Measurements from ENCODE around the gene STAMBPL1. TPM values are rescaled to one million over a fixed set of nuclear protein-coding genes. Genes with fewer than 3 reads are reported as not detected.
A peak's percentile ranks its signal among the peaks of the same experiment; 100 is the strongest.

The STAMBPL1 gene
- polyA plus RNA-seq, 1 of the 3 experiments (the other 2 are of a cell fraction), result 25.1 TPM

DNA sequence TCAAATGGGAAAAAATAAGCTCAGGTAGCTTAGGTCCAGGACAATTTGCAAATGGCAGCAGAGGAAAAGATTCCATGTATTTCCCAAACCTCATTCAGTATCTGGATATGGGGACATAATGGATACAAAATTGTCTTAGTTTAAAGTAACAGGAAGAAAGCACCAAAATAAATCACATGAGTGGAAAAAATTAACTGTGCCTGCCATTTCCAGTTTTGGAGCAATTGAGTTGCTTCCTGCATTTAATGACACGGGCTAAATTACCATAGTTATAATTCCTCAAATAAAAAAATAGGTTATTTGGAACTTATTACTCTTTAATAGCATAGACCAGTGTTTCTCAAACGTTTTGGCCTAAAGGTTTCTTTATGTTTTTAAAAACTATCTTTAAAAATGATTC is 6.3 kb upstream of the STAMBPL1 start:
- Histone ChIP-seq H3K36me3 (replicated peaks in 1 of 2; ENCODE audit: control insufficient read depth in 1 of 2, insufficient read depth in 2 of 2, low read length in 1 of 2) (no peaks in the 10 kb centered on the region), H3K27ac (ENCODE audit: low read depth in 2 of 2, low read length in 1 of 2) (no peak overlapping the region), H3K4me3 (ENCODE audit: low read depth in 2 of 2, low read length in 1 of 2) (no peak overlapping the region), H3K27me3 (ENCODE audit: insufficient read depth) (no peaks in the 10 kb centered on the region), H3K4me1 (ENCODE audit: control insufficient read depth in 1 of 2, insufficient read depth in 2 of 2, low read depth in 1 of 2, low read length in 1 of 2) (peaks cover 0 to 6% of the 10 kb centered on the region in 2 experiments; a peak in 2 of 4 replicates), H3K9ac (no peak overlapping the region), H3K9me3 (no peaks in the 10 kb centered on the region), H2AFZ (ENCODE audit: low read depth) (0 out of 2 replicates have a peak overlapping the region, but pooled peaks have one; percentile 18), H4K20me1 (ENCODE audit: insufficient read depth) (no peaks in the 10 kb centered on the region), H3K9me2 (no peaks in the 10 kb centered on the region), H3F3A (replicated peaks; ENCODE audit: insufficient read depth) (peaks cover 3% of the 10 kb centered on the region), H3K4me2 (no peak overlapping the region), H3K79me2 (ENCODE audit: insufficient read depth) (no peaks in the 10 kb centered on the region)
- CTCF ChIA-PET, result interaction anchor here (1.0 to 1.9 kb wide), 2 partner anchors 28 to 38 kb away, joined by 3 to 7 read pairs; no protein-coding TSS in a partner anchor
- TF ChIP-seq JUND (IDR thresholded peaks at IDR 0.05) (no peak), EP300 (IDR thresholded peaks at IDR 0.05; ENCODE audit: borderline replicate concordance in 1 of 2, low read depth in 1 of 2, low read length in 1 of 2) (no peak), CTCF (IDR thresholded peaks at IDR 0.05) (no peak), SIN3A (IDR thresholded peaks at IDR 0.05; ENCODE audit: borderline replicate concordance, low read depth, low read length) (no peak), POLR2AphosphoS5 (IDR thresholded peaks at IDR 0.05; ENCODE audit: low read depth, low read length) (no peak), CHD2 (IDR thresholded peaks at IDR 0.05; ENCODE audit: low read length, partially characterized antibody) (no peak), FOSL2 (IDR thresholded peaks at IDR 0.05; ENCODE audit: borderline replicate concordance, low read depth) (no peak), FOXM1 (IDR thresholded peaks at IDR 0.05; ENCODE audit: low read depth) (no peak)
- POLR2A ChIA-PET, result no interaction called here
- WGBS (ENCODE audit: low lambda C conversion rate), result 45% methylated on average over 2 of the region's 2 CpGs
- DNase-seq, result no peak

GRCh38 chr10:88874281-88874680 is 5.8 kb upstream of the STAMBPL1 start:
- no peaks in the 10 kb centered on the region for H3K79me2 ChIP-seq (ENCODE audit: insufficient read depth)
- peaks cover 8% of the 10 kb centered on the region for H3F3A ChIP-seq (replicated peaks; ENCODE audit: insufficient read depth)
- no peak overlapping the region for H3K27ac ChIP-seq (ENCODE audit: low read depth in 2 of 2, low read length in 1 of 2)
- WGBS (ENCODE audit: low lambda C conversion rate), result 81% methylated on average over 2 of the region's 2 CpGs
- no peaks in the 10 kb centered on the region for H3K36me3 ChIP-seq (replicated peaks in 1 of 2; ENCODE audit: control insufficient read depth in 1 of 2, insufficient read depth in 2 of 2, low read length in 1 of 2)
- no peaks in the 10 kb centered on the region for H3K27me3 ChIP-seq (ENCODE audit: insufficient read depth)
- H4K20me1 ChIP-seq (ENCODE audit: insufficient read depth), result no peaks in the 10 kb centered on the region
- H2AFZ ChIP-seq (ENCODE audit: low read depth), result no peak overlapping the region
- no peak overlapping the region for H3K4me3 ChIP-seq (ENCODE audit: low read depth in 2 of 2, low read length in 1 of 2)
- H3K4me1 ChIP-seq (ENCODE audit: control insufficient read depth in 1 of 2, insufficient read depth in 2 of 2, low read depth in 1 of 2, low read length in 1 of 2), result peaks cover 2 to 12% of the 10 kb centered on the region in 2 experiments; a peak in 3 of 4 replicates
- no peaks in the 10 kb centered on the region for H3K9me3 ChIP-seq
- H3K4me2 ChIP-seq, result no peak overlapping the region
- POLR2A ChIA-PET, result no interaction called here
- no peak for DNase-seq
- H3K9me2 ChIP-seq, result no peaks in the 10 kb centered on the region
- CTCF ChIA-PET, result interaction anchor here (1.9 kb wide), 1 partner anchor 39 kb away, joined by 7 read pairs; no protein-coding TSS in a partner anchor
- H3K9ac ChIP-seq, result no peak overlapping the region
- TF ChIP-seq GATA2 (CRISPR knock-in tag; IDR thresholded peaks at IDR 0.05) (no peak), FOXM1 (IDR thresholded peaks at IDR 0.05; ENCODE audit: low read depth) (no peak), GABPA (IDR thresholded peaks at IDR 0.05; ENCODE audit: low read depth) (no peak), NRF1 (IDR thresholded peaks at IDR 0.05; ENCODE audit: low read depth, low read length) (no peak), TEAD4 (IDR thresholded peaks at IDR 0.05; ENCODE audit: borderline replicate concordance, insufficient read depth) (no peak), RCOR1 (IDR thresholded peaks at IDR 0.05; ENCODE audit: low read length) (no peak), MEF2A (IDR thresholded peaks at IDR 0.05; ENCODE audit: borderline replicate concordance, low read depth) (no peak), EZH2phosphoT487 (IDR thresholded peaks at IDR 0.05; ENCODE audit: borderline replicate concordance, low read depth) (no peak), SMC3 (IDR thresholded peaks at IDR 0.05; ENCODE audit: low read depth, low read length) (no peak), CHD2 (IDR thresholded peaks at IDR 0.05; ENCODE audit: low read length, partially characterized antibody) (no peak), IRF3 (IDR thresholded peaks at IDR 0.05; ENCODE audit: low read depth, low read length) (no peak), JUND (IDR thresholded peaks at IDR 0.05) (no peak), RFX5 (IDR thresholded peaks at IDR 0.05; ENCODE audit: low read length) (no peak), USF2 (IDR thresholded peaks at IDR 0.05; ENCODE audit: borderline replicate concordance, low read depth, low read length) (no peak), RXRA (IDR thresholded peaks at IDR 0.05; ENCODE audit: borderline replicate concordance, low read depth) (no peak)
- TF ChIP-seq, protein P1, sequence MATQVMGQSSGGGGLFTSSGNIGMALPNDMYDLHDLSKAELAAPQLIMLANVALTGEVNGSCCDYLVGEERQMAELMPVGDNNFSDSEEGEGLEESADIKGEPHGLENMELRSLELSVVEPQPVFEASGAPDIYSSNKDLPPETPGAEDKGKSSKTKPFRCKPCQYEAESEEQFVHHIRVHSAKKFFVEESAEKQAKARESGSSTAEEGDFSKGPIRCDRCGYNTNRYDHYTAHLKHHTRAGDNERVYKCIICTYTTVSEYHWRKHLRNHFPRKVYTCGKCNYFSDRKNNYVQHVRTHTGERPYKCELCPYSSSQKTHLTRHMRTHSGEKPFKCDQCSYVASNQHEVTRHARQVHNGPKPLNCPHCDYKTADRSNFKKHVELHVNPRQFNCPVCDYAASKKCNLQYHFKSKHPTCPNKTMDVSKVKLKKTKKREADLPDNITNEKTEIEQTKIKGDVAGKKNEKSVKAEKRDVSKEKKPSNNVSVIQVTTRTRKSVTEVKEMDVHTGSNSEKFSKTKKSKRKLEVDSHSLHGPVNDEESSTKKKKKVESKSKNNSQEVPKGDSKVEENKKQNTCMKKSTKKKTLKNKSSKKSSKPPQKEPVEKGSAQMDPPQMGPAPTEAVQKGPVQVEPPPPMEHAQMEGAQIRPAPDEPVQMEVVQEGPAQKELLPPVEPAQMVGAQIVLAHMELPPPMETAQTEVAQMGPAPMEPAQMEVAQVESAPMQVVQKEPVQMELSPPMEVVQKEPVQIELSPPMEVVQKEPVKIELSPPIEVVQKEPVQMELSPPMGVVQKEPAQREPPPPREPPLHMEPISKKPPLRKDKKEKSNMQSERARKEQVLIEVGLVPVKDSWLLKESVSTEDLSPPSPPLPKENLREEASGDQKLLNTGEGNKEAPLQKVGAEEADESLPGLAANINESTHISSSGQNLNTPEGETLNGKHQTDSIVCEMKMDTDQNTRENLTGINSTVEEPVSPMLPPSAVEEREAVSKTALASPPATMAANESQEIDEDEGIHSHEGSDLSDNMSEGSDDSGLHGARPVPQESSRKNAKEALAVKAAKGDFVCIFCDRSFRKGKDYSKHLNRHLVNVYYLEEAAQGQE (IDR thresholded peaks at IDR 0.05; ENCODE audit: low read depth, low read length), result no peak

Measured in SK-N-SH (cell line).